ENCODE results near the gene PLCD3. TPM values are rescaled to one million over a fixed set of nuclear protein-coding genes. Genes with fewer than 3 reads are reported as not detected.

The PLCD3 gene
- total and polyA plus RNA-seq, 2 of the 13 experiments (the other 11 are each of a cell fraction or from before 2014, with no cell fraction given): 11.3 to 39.1 TPM

- TF ChIP-seq DZIP1 (CRISPR knock-in tag; IDR thresholded peaks at IDR 0.05) (0 out of 2 replicates have a peak, but pooled peaks have one; percentile 36), ZNF20 (CRISPR knock-in tag; IDR thresholded peaks at IDR 0.05) (no peak), FIP1L1 (IDR thresholded peaks at IDR 0.05; ENCODE audit: borderline replicate concordance, insufficient read depth, low read depth, low read length) (no peak), ZNF749 (CRISPR knock-in tag; IDR thresholded peaks at IDR 0.05; ENCODE audit: borderline replicate concordance) (no peak), AGO2 (optimal IDR thresholded peaks at IDR 0.05; ENCODE audit: low read depth, low read length) (peak; percentile 78), CEBPG (CRISPR knock-in tag; IDR thresholded peaks at IDR 0.05) (no peak), ZNF737 (CRISPR knock-in tag; IDR thresholded peaks at IDR 0.05; ENCODE audit: borderline replicate concordance) (no peak), KMT2B (CRISPR knock-in tag; IDR thresholded peaks at IDR 0.05) (no peak), ZFP36 (IDR thresholded peaks at IDR 0.05; ENCODE audit: borderline replicate concordance, low read depth, low read length, partially characterized antibody) (no peak), RNF219 (CRISPR knock-in tag; IDR thresholded peaks at IDR 0.05) (no peak), ONECUT2 (CRISPR knock-in tag; IDR thresholded peaks at IDR 0.05) (no peak), ZNF713 (CRISPR knock-in tag; IDR thresholded peaks at IDR 0.05) (no peak), ZFP1 (CRISPR knock-in tag; IDR thresholded peaks at IDR 0.05) (no peak), TBX3 (IDR thresholded peaks at IDR 0.05; ENCODE audit: borderline replicate concordance) (no peak), NFKBIZ (CRISPR knock-in tag; IDR thresholded peaks at IDR 0.05) (no peak), RBM22 (optimal IDR thresholded peaks at IDR 0.05; ENCODE audit: low read length) (peak; percentile 51), DNMT3B (CRISPR knock-in tag; conservative IDR thresholded peaks at IDR 0.05) (no peak), ZNF546 (CRISPR knock-in tag; conservative IDR thresholded peaks at IDR 0.05) (no peak), ZNF317 (CRISPR knock-in tag; IDR thresholded peaks at IDR 0.05) (no peak), ZNF251 (CRISPR knock-in tag; IDR thresholded peaks at IDR 0.05) (no peak), RFXANK (CRISPR knock-in tag; IDR thresholded peaks at IDR 0.05) (no peak), TMF1 (CRISPR knock-in tag; IDR thresholded peaks at IDR 0.05; ENCODE audit: low read depth) (no peak), MXI1 (IDR thresholded peaks at IDR 0.05; ENCODE audit: borderline replicate concordance, low read depth, low read length) (no peak), ZFP37 (CRISPR knock-in tag; IDR thresholded peaks at IDR 0.05; ENCODE audit: borderline replicate concordance) (no peak), ZNF12 (CRISPR knock-in tag; IDR thresholded peaks at IDR 0.05) (no peak), DBP (CRISPR knock-in tag; IDR thresholded peaks at IDR 0.05; ENCODE audit: not compliant biosample characterization) (no peak), ZNF296 (CRISPR knock-in tag; conservative IDR thresholded peaks at IDR 0.05) (no peak)
These were observed 23.5 kb downstream of the PLCD3 start (continued) for GRCh38 chr17:45108595-45109521.
